ENCODE data around the gene ABTB2. TPM values are rescaled to one million over a fixed set of nuclear protein-coding genes. Genes with fewer than 3 reads are reported as not detected.
A peak's percentile ranks its signal among the peaks of the same experiment; 100 is the strongest.

Gene ABTB2
- polyA plus RNA-seq, 1 donor from 2014 or later, result 0.04 TPM

GRCh38 chr11:34166806-34167740 is 190.7 kb downstream of the ABTB2 start:
- Mint-ChIP-seq H3K9me3 (no peaks in the 10 kb centered on the region), H3K4me3 (no peak overlapping the region), H3K36me3 (peaks cover 3% of the 10 kb centered on the region), H3K4me1 (peaks cover 0 to 2% (median 0%) of the 10 kb centered on the region in 3 donors), H3K27me3 (no peaks in the 10 kb centered on the region), H3K27ac (no peak overlapping the region)

- H3K9me3 Mint-ChIP-seq, result no peaks in the 10 kb centered on the region
These were observed 191.8 kb downstream of the ABTB2 start for GRCh38 chr11:34165786-34166555.

GRCh38 chr11:34165121-34165520 is 192.7 kb downstream of the ABTB2 start:
- Mint-ChIP-seq H3K36me3 (peaks cover 2% of the 10 kb centered on the region), H3K4me1 (peaks cover 0 to 2% (median 0%) of the 10 kb centered on the region in 3 donors), H3K27me3 (no peaks in the 10 kb centered on the region), H3K9me3 (no peaks in the 10 kb centered on the region), H3K27ac (peak overlapping the region in 1 of 3 donors; percentile 64), H3K4me3 (no peak overlapping the region)

More at GRCh38 chr11:34165786-34166555, 191.8 kb downstream of the ABTB2 start:
- no peaks in the 10 kb centered on the region for H3K27me3 Mint-ChIP-seq
- peak overlapping the region in 1 of 3 donors; percentile 64 for H3K27ac Mint-ChIP-seq
- H3K4me3 Mint-ChIP-seq, result peak overlapping the region in 1 of 4 donors; percentile 66
- peaks cover 3% of the 10 kb centered on the region for H3K36me3 Mint-ChIP-seq
- peaks cover 0 to 2% (median 0%) of the 10 kb centered on the region in 3 donors for H3K4me1 Mint-ChIP-seq

GRCh38 chr11:34162856-34163255 is 195.0 kb downstream of the ABTB2 start:
- no peak overlapping the region for H3K4me3 Mint-ChIP-seq
- H3K9me3 Mint-ChIP-seq, result no peaks in the 10 kb centered on the region
- H3K4me1 Mint-ChIP-seq, result peaks cover 0 to 2% (median 0%) of the 10 kb centered on the region in 3 donors
- H3K27ac Mint-ChIP-seq, result no peak overlapping the region
- no peaks in the 10 kb centered on the region for H3K27me3 Mint-ChIP-seq
- no peaks in the 10 kb centered on the region for H3K36me3 Mint-ChIP-seq

- no peak overlapping the region for H3K27ac Mint-ChIP-seq
- no peaks in the 10 kb centered on the region for H3K9me3 Mint-ChIP-seq
- no peaks in the 10 kb centered on the region for H3K36me3 Mint-ChIP-seq
- peaks cover 0 to 2% (median 0%) of the 10 kb centered on the region in 3 donors for H3K4me1 Mint-ChIP-seq
- no peak overlapping the region for H3K4me3 Mint-ChIP-seq
- no peaks in the 10 kb centered on the region for H3K27me3 Mint-ChIP-seq
These were observed 195.4 kb downstream of the ABTB2 start for GRCh38 chr11:34162493-34162820.

GRCh38 chr11:34161812-34162492 is 195.9 kb downstream of the ABTB2 start:
- Mint-ChIP-seq H3K36me3 (no peaks in the 10 kb centered on the region), H3K27ac (no peak overlapping the region)

GRCh38 chr11:34161361-34161760 is 196.4 kb downstream of the ABTB2 start:
- no peak overlapping the region for H3K4me3 Mint-ChIP-seq
- H3K4me1 Mint-ChIP-seq, result peaks cover 0 to 2% (median 0%) of the 10 kb centered on the region in 3 donors
- no peak overlapping the region for H3K27ac Mint-ChIP-seq
- H3K36me3 Mint-ChIP-seq, result no peaks in the 10 kb centered on the region
- no peaks in the 10 kb centered on the region for H3K9me3 Mint-ChIP-seq
- H3K27me3 Mint-ChIP-seq, result no peaks in the 10 kb centered on the region

More at GRCh38 chr11:34161812-34162492, 195.9 kb downstream of the ABTB2 start:
- peaks cover 0 to 2% (median 0%) of the 10 kb centered on the region in 3 donors for H3K4me1 Mint-ChIP-seq
- no peak overlapping the region for H3K4me3 Mint-ChIP-seq
- H3K27me3 Mint-ChIP-seq, result no peaks in the 10 kb centered on the region
- no peaks in the 10 kb centered on the region for H3K9me3 Mint-ChIP-seq

GRCh38 chr11:34160791-34161190 is 197.0 kb downstream of the ABTB2 start:
- no peak overlapping the region for H3K4me3 Mint-ChIP-seq

GRCh38 chr11:34160049-34160721 is 197.6 kb downstream of the ABTB2 start:
- H3K27ac Mint-ChIP-seq, result no peak overlapping the region
- no peaks in the 10 kb centered on the region for H3K36me3 Mint-ChIP-seq
- H3K9me3 Mint-ChIP-seq, result no peaks in the 10 kb centered on the region
- H3K27me3 Mint-ChIP-seq, result no peaks in the 10 kb centered on the region
- no peak overlapping the region for H3K4me3 Mint-ChIP-seq
- peaks cover 0 to 2% (median 0%) of the 10 kb centered on the region in 3 donors for H3K4me1 Mint-ChIP-seq

More at GRCh38 chr11:34160791-34161190, 197.0 kb downstream of the ABTB2 start:
- no peak overlapping the region for H3K27ac Mint-ChIP-seq
- H3K9me3 Mint-ChIP-seq, result no peaks in the 10 kb centered on the region
- H3K36me3 Mint-ChIP-seq, result no peaks in the 10 kb centered on the region
- H3K4me1 Mint-ChIP-seq, result peaks cover 0 to 2% (median 0%) of the 10 kb centered on the region in 3 donors
- no peaks in the 10 kb centered on the region for H3K27me3 Mint-ChIP-seq

GRCh38 chr11:34158661-34159060 is 199.1 kb downstream of the ABTB2 start:
- H3K27ac Mint-ChIP-seq, result peak overlapping the region in 1 of 3 donors; percentile 50
- H3K9me3 Mint-ChIP-seq, result no peaks in the 10 kb centered on the region
- H3K27me3 Mint-ChIP-seq, result no peaks in the 10 kb centered on the region
- peaks cover 2 to 13% (median 9%) of the 10 kb centered on the region in 3 donors for H3K4me1 Mint-ChIP-seq
- no peak overlapping the region for H3K4me3 Mint-ChIP-seq
- H3K36me3 Mint-ChIP-seq, result no peaks in the 10 kb centered on the region

GRCh38 chr11:34157163-34157562 is 200.6 kb downstream of the ABTB2 start:
- no peaks in the 10 kb centered on the region for H3K9me3 Mint-ChIP-seq
- peaks cover 3% of the 10 kb centered on the region for H3K36me3 Mint-ChIP-seq
- H3K27ac Mint-ChIP-seq, result peak overlapping the region in 1 of 3 donors; percentile 64
- no peak overlapping the region for H3K4me3 Mint-ChIP-seq
- H3K27me3 Mint-ChIP-seq, result no peaks in the 10 kb centered on the region
- peaks cover 12 to 20% (median 18%) of the 10 kb centered on the region in 3 donors for H3K4me1 Mint-ChIP-seq

- Mint-ChIP-seq H3K27ac (peak overlapping the region in 1 of 3 donors; percentile 35), H3K36me3 (peaks cover 3% of the 10 kb centered on the region), H3K4me1 (peaks cover 12 to 20% (median 18%) of the 10 kb centered on the region in 3 donors), H3K9me3 (no peaks in the 10 kb centered on the region), H3K4me3 (no peak overlapping the region), H3K27me3 (no peaks in the 10 kb centered on the region)
These were observed 202.1 kb downstream of the ABTB2 start for GRCh38 chr11:34155757-34156062.

GRCh38 chr11:34155057-34155756 is 202.6 kb downstream of the ABTB2 start:
- peaks cover 12 to 20% (median 18%) of the 10 kb centered on the region in 3 donors for H3K4me1 Mint-ChIP-seq
- H3K36me3 Mint-ChIP-seq, result peaks cover 3% of the 10 kb centered on the region
- no peaks in the 10 kb centered on the region for H3K27me3 Mint-ChIP-seq
- H3K27ac Mint-ChIP-seq, result peak overlapping the region; percentile 35 to 67 (median 60)
- H3K4me3 Mint-ChIP-seq, result no peak overlapping the region
- no peaks in the 10 kb centered on the region for H3K9me3 Mint-ChIP-seq

Data from IgD-negative memory B cell (primary cell).